Natural killer cell (primary cell): ENCODE results near the gene CES2. TPM values are rescaled to one million over a fixed set of nuclear protein-coding genes. Genes with fewer than 3 reads are reported as not detected.

ENCODE experiments used
- ATAC-seq, 3 donors: fragments of 150-1000 bp in 2 of 3; fragments of 200-7000 bp in 1 of 3; cut with Tn5 transposase; 1 replicate in 1 of 3; 2 replicates in 2 of 3; pipeline ENCODE4 v1.10.0; 2021; ENCODE audit warnings: mild to moderate bottlenecking in 2 of 3, moderate library complexity in 2 of 3
- DNase-seq, 2 donors: peaks; one replicate each; pipeline versions ENCODE4 v3.0.0 to v3.0.0-alpha.2; 2013 to 2021; ENCODE audit warnings: mixed read lengths in 1 of 2
- H3K27ac ChIP-seq: one replicate; pipeline ENCODE4 v1.5.1; 2013; ENCODE audit warnings: mild to moderate bottlenecking, low read length
- H3K27me3 ChIP-seq: one replicate; pipeline ENCODE4 v1.6.1; 2013; ENCODE audit warnings: low read length; ENCODE audit not compliant: control insufficient read depth, insufficient read depth
- H3K36me3 ChIP-seq: one replicate; pipeline ENCODE4 v1.6.1; 2013; ENCODE audit warnings: low read length; ENCODE audit not compliant: control insufficient read depth, insufficient read depth
- H3K4me1 ChIP-seq: one replicate; pipeline ENCODE4 v1.6.1; 2013; ENCODE audit warnings: low read length; ENCODE audit not compliant: control insufficient read depth, insufficient read depth
- H3K4me3 ChIP-seq: one replicate; pipeline ENCODE4 v1.5.1; 2013; ENCODE audit warnings: low read length
- H3K9me3 ChIP-seq: one replicate; pipeline ENCODE4 v1.6.1; 2013; ENCODE audit warnings: low read length; ENCODE audit not compliant: control insufficient read depth, insufficient read depth
- H3K27ac Mint-ChIP-seq, 2 donors: one replicate each; pipeline ENCODE4 v1.8.0; 2022; ENCODE audit warnings: mild to moderate bottlenecking in 2 of 2, mixed read lengths in 2 of 2, moderate library complexity in 1 of 2
- H3K27me3 Mint-ChIP-seq, 2 donors: one replicate each; pipeline ENCODE4 v1.8.0; 2022; ENCODE audit warnings: low read depth in 2 of 2, mixed read lengths in 2 of 2
- H3K36me3 Mint-ChIP-seq: one replicate; pipeline ENCODE4 v1.8.0; 2022; ENCODE audit warnings: mixed read lengths
- H3K4me1 Mint-ChIP-seq, 2 donors: one replicate each; pipeline ENCODE4 v1.8.0; 2022; ENCODE audit warnings: mixed read lengths in 2 of 2
- H3K4me3 Mint-ChIP-seq: one replicate; pipeline ENCODE4 v1.8.0; 2022; ENCODE audit warnings: mild to moderate bottlenecking, moderate library complexity, mixed read lengths
- H3K9me3 Mint-ChIP-seq, 2 donors: one replicate each; pipeline ENCODE4 v1.8.0; 2022; ENCODE audit warnings: mixed read lengths in 2 of 2
- CTCF ChIP-seq: fragments of 200-600 bp; IDR thresholded peaks from one replicate; pipeline ENCODE4 v1.8.0; 2022; ENCODE audit warnings: antibody characterized with exemption
- WGBS: methylation state at CpG from one replicate; pipeline ENCODE4 v1.1.7; 2013; ENCODE audit warnings: missing lambda C conversion rate; ENCODE audit not compliant: insufficient coverage; 5-methylcytosine and 5-hydroxymethylcytosine counted together
- intact Hi-C: fragments of 100-400 bp; cut with micrococcal nuclease; formaldehyde crosslinking; loops from one replicate; pipeline ENCODE4 v1.14.2; 2022
- total RNA-seq, 4 donors: library from RNA; stranded (reverse); fragments of 120-200 nt in 1 of 4; gene quantifications; one replicate each; pipeline versions ENCODE4 v1.2.3 to v1.2.4, GENCODE V29; 2013 to 2022

The CES2 gene
- total RNA-seq, 3 donors from 2014 or later (not counting 1 experiment from before 2014, with no cell fraction given): 26.9 to 33.6 (median 33.1) TPM

DNA sequence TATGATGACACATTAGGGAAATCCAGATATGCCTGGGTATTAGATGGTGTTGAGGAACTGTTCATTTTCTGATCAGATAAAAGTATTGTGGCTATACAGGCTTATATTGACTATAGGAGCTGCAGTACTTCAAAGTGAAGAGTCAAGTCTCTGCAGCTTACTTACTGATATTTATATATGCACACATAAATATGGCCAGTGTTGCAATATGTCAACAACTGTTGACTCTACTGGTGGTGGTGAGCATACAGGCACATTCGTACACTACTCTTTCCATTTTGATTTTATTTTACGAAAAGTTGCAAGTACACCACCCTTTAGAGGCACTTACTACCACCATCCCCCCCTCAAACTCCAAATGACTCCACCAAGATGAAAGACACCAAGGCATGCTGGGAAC lies 3.7 kb upstream of the CES2 start:
- DNase-seq (no peak), ATAC-seq (no peak)
- WGBS: 92% methylated on average over 2 of the region's 2 CpGs
- H3K9me3 Mint-ChIP-seq: no peaks in the 10 kb centered on the region
- Histone ChIP-seq H3K27me3 (no peaks in the 10 kb centered on the region), H3K4me1 (peaks cover 35% of the 10 kb centered on the region), H3K27ac (no peak overlapping the region), H3K36me3 (peaks cover 2% of the 10 kb centered on the region), H3K9me3 (no peaks in the 10 kb centered on the region), H3K4me3 (no peak overlapping the region)
- no peaks in the 10 kb centered on the region for H3K27me3 Mint-ChIP-seq
- peak overlapping the region; percentile 96 to 98 for H3K27ac Mint-ChIP-seq
- intact Hi-C loops: no loop called here
- no peaks in the 10 kb centered on the region for H3K36me3 Mint-ChIP-seq
- H3K4me3 Mint-ChIP-seq: peak overlapping the region; percentile 63
- H3K4me1 Mint-ChIP-seq: peaks cover 43 to 51% of the 10 kb centered on the region in 2 donors
- TF ChIP-seq CTCF: no peak

DNA sequence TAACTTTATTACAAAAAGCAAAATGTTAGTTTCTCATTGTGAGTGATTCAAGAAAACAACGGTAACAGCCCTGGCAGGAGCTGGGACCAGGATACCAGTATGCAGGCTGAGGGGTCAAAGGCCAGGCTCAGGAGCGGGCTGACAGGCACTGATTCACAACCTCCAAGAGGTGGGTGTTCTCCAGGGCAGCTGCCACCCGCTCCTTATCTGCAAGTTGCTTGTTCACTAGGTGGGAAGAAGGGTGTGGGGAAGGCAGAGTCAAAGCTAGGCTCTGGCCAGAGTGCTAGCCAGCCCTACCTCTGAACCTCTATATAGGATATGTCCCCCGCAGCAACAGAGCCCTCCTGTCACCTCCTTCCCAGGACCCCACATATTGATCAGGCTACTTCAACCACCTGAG lies 3.2 kb upstream of the CES2 start:
- DNase-seq: no peak
- 97% methylated on average over 4 of the region's 4 CpGs for WGBS
- no peak for ATAC-seq
- peaks cover 35% of the 10 kb centered on the region for H3K4me1 ChIP-seq
- no peak overlapping the region for H3K4me3 ChIP-seq
- Mint-ChIP-seq H3K9me3 (no peaks in the 10 kb centered on the region), H3K4me3 (peak overlapping the region; percentile 99), H3K27me3 (no peaks in the 10 kb centered on the region), H3K27ac (peak overlapping the region; percentile 96 to 98), H3K4me1 (peaks cover 44 to 54% of the 10 kb centered on the region in 2 donors), H3K36me3 (no peaks in the 10 kb centered on the region)
- H3K27me3 ChIP-seq: no peaks in the 10 kb centered on the region
- no peaks in the 10 kb centered on the region for H3K9me3 ChIP-seq
- no peak overlapping the region for H3K27ac ChIP-seq
- H3K36me3 ChIP-seq: peaks cover 2% of the 10 kb centered on the region
- intact Hi-C loops: no loop called here
- TF ChIP-seq CTCF: no peak

- Mint-ChIP-seq H3K9me3 (no peaks in the 10 kb centered on the region), H3K27me3 (no peaks in the 10 kb centered on the region), H3K27ac (peak overlapping the region; percentile 96 to 98), H3K4me1 (peaks cover 44 to 60% of the 10 kb centered on the region in 2 donors), H3K4me3 (peak overlapping the region; percentile 99), H3K36me3 (no peaks in the 10 kb centered on the region)
- peak in 2 of 3 donors; percentile 3 to 43 for ATAC-seq
- Histone ChIP-seq H3K4me1 (peaks cover 35% of the 10 kb centered on the region), H3K27me3 (no peaks in the 10 kb centered on the region), H3K9me3 (no peaks in the 10 kb centered on the region), H3K36me3 (peaks cover 2% of the 10 kb centered on the region), H3K4me3 (peak overlapping the region; percentile 64), H3K27ac (peak overlapping the region; percentile 78)
- WGBS: 2% methylated on average over 9 of the region's 12 CpGs
- intact Hi-C loops: no loop called here
- TF ChIP-seq CTCF: no peak
- DNase-seq: no peak
These were observed 1.6 kb upstream of the CES2 start for GRCh38 chr16:66933776-66934137.

DNA sequence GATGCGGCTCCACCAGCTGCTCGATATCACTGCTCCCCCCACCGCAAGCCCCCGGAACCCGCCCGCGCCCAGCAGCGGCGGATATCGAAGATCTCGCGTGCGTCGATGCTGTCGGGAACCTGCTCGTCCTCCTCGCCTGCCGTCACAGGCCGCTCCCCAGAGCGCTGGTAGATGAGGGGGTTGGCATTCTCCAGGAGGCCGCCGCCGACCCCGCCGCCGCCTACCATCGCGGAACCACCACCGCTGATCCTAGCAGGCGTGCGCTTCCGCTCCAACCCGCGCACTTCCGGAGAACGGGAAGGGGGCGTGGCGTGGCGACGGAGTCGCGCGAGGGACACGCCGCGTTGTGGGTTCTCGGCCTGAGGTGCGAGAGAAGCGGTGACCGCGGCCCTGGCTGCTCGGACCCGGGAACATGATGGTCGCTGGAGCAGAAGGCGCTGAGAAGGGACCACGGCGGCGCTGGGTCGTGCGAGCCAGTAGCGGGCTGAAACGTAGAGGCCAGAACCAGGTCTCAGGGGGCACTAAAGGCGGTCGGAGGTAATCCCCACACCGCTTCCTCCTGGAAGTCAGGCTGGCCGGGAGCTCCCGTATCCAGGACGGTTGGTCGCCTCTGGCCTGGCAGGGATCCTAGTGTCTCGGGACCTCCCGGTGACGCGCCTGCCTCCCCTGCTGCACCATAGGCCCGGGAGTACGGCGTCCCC lies 1.0 kb upstream of the CES2 start, which contains the start of gene CIAO2B:
TSS of gene CIAO2B (minus strand) at position 265 of the 701 bp plus-strand sequence. CDS start at position 227, 38 bp downstream.
- peaks cover 5% of the 10 kb centered on the region for H3K36me3 ChIP-seq

More for the DNA sequence above, 1.0 kb upstream of the CES2 start, which contains the start of gene CIAO2B:
- WGBS: under 1% methylated on average over 76 of the region's 76 CpGs
- H3K27me3 Mint-ChIP-seq: no peaks in the 10 kb centered on the region
- H3K4me3 Mint-ChIP-seq: peak within 1 kb of the TSS; percentile 99
- DNase-seq (peak; percentile 86 to 94), ATAC-seq (peak; percentile 85 to 91 (median 87))
- peak within 1 kb of the TSS; percentile 96 to 98 for H3K27ac Mint-ChIP-seq
- Histone ChIP-seq H3K27ac (peak within 1 kb of the TSS; percentile 78), H3K27me3 (no peaks in the 10 kb centered on the region), H3K9me3 (no peaks in the 10 kb centered on the region), H3K4me1 (peaks cover 35% of the 10 kb centered on the region), H3K4me3 (peak within 1 kb of the TSS; percentile 64)
- no peaks in the 10 kb centered on the region for H3K36me3 Mint-ChIP-seq
- H3K4me1 Mint-ChIP-seq: peaks cover 44 to 60% of the 10 kb centered on the region in 2 donors
- H3K9me3 Mint-ChIP-seq: no peaks in the 10 kb centered on the region
- TF ChIP-seq CTCF: no peak
- intact Hi-C loops: no loop called here
